Metanephros (tissue), 1 donor: ENCODE data around the gene NXPE2. TPM values are rescaled to one million over a fixed set of nuclear protein-coding genes. Genes with fewer than 3 reads are reported as not detected.

Experiments used
- total RNA-seq: library from RNA; depleted of rRNA; stranded (reverse); fragments of >200 nt; gene quantifications from one replicate; pipeline ENCODE4 v1.2.3, GENCODE V29; 2014

NXPE2 gene
- total RNA-seq: 0.70 TPM

DNA sequence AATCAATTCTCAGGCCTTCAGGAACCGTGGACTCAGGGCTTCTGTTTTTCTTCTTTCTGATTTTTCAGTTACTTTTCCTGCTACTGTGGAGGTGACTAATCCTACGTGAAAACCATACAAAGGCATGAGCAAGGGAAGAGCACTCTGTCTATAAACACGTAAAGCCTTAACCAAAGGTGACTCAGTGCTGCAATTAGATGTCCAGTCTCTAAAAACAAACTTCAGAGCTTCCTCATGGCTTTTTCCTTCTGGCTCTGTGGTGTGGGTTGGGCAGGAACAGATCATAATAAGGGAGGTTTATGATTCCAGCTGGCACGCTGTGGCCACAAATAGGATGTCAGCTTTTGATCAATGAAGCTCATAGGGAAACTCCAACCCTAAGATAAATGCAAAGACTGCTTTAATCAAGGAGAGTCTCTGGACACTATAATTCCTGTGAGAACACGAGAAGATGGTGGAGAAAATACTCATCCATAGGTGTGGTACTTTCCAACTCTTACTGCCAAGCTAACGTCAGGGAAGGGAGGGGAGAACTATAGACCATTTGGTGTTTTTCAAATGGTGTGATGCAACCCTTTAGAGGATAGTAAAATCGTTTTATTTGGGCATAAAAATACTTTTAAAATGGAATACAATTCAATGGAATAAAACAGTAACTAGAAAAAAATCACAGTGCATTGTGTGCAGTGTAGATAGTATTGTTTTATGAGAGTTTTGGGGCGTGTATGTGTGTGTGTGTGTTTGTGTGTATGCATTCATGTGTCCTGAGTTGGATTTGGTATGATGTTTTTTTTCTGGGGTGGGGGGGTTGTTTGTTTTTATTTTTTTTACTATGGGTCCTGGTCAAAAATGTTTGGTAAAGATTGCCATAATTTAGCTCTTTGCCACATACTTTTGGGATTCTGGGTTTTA is at the start of gene NXPE2:
TSS of gene NXPE2 (plus strand) at position 403 of the 912 bp plus-strand sequence. CDS start at position 452, 49 bp downstream.

Other genes starting within 250 kb of the NXPE2 start
- gene REXO2, start 239.1 kb upstream of the NXPE2 start, total RNA-seq: 56.8 TPM
- not detected for gene NXPE1, start 118.6 kb upstream of the NXPE2 start, total RNA-seq
- gene NXPE4, start 82.7 kb upstream of the NXPE2 start, total RNA-seq: not detected